Epithelial cell of proximal tubule (primary cell): ENCODE measurements around the gene THY1. TPM values are rescaled to one million over a fixed set of nuclear protein-coding genes. Genes with fewer than 3 reads are reported as not detected.
A peak's percentile ranks its signal among the peaks of the same experiment; 100 is the strongest.

ENCODE experiments used
- DNase-seq: peaks from one replicate; pipeline ENCODE4 v3.0.0-alpha.2; 2011; ENCODE audit warnings: low read depth
- H3K4me3 ChIP-seq: 2 replicates; pipeline ENCODE4 v1.5.1; 2011; ENCODE audit warnings: low read depth, mild to moderate bottlenecking, low read length
- CTCF ChIP-seq: conservative IDR thresholded peaks from 2 replicates; pipeline ENCODE4 v1.5.1; 2012; ENCODE audit warnings: low read depth, mild to moderate bottlenecking, low read length
- total RNA-seq: library from RNA; depleted of rRNA; stranded (reverse); fragments of >200 nt; gene quantifications from 2 replicates; pipeline ENCODE4 v1.2.3, GENCODE V29; 2015

Gene THY1
- total RNA-seq, 1 donor from 2014 or later = 9.0 TPM

- no peak for TF ChIP-seq CTCF
- H3K4me3 ChIP-seq = no peak overlapping the region
- DNase-seq = no peak
Observed at GRCh38 chr11:119434591-119435330, 11.8 kb upstream of the THY1 start.

- DNase-seq = no peak
- H3K4me3 ChIP-seq = no peak overlapping the region
- no peak for TF ChIP-seq CTCF
Observed at GRCh38 chr11:119433358-119433725, 10.4 kb upstream of the THY1 start.

- TF ChIP-seq CTCF = no peak
- peak overlapping the region; percentile 19 for H3K4me3 ChIP-seq
- no peak for DNase-seq
Observed at GRCh38 chr11:119432484-119433357, 9.7 kb upstream of the THY1 start.

GRCh38 chr11:119431523-119431922 lies 8.6 kb upstream of the THY1 start:
- no peak for DNase-seq
- no peak for TF ChIP-seq CTCF
- no peak overlapping the region for H3K4me3 ChIP-seq

- no peak overlapping the region for H3K4me3 ChIP-seq
- TF ChIP-seq CTCF = no peak
- DNase-seq = no peak
Observed at GRCh38 chr11:119427279-119427678, 4.3 kb upstream of the THY1 start.

GRCh38 chr11:119426142-119426541 lies 3.2 kb upstream of the THY1 start:
- TF ChIP-seq CTCF = no peak
- DNase-seq = no peak
- no peak overlapping the region for H3K4me3 ChIP-seq
